ENCODE data around the gene SPTLC3.

- TF ChIP-seq CTCF (conservative IDR thresholded peaks at IDR 0.05) (no peak), EZH2 (IDR thresholded peaks at IDR 0.05; ENCODE audit: low read depth) (no peak)
Observed at GRCh38 chr20:13205425-13205824, 196.7 kb downstream of the SPTLC3 start.
